K562 (cell line): ENCODE results near the gene USF2. TPM values are rescaled to one million over a fixed set of nuclear protein-coding genes. Genes with fewer than 3 reads are reported as not detected.

Experiments
- CXXC5 ChIP-seq: fragments of 250-450 bp; sonication (Bioruptor Pico); IDR thresholded peaks from 2 replicates; pipeline ENCODE4 v1.8.0; 2022; ENCODE audit warnings: inconsistent platforms, mild to moderate bottlenecking, moderate library complexity
- DNMT1 ChIP-seq: fragments of 450-650 bp; IDR thresholded peaks from 2 replicates; pipeline ENCODE4 v1.6.1; 2016; ENCODE audit warnings: antibody characterized with exemption, mild to moderate bottlenecking
- HDAC8 ChIP-seq: fragments of 450-650 bp; IDR thresholded peaks from 2 replicates; pipeline ENCODE4 v1.6.1; 2016; ENCODE audit warnings: mild to moderate bottlenecking, missing genetic modification characterization, moderate library complexity, missing compliant biosample characterization
- HDGF ChIP-seq: fragments of 450-650 bp; IDR thresholded peaks from 2 replicates; pipeline ENCODE4 v1.6.1; 2016
- KDM4B ChIP-seq, 2 experiments: fragments of 450-650 bp in 1 of 2; sonication (generic) in 1 of 2; IDR thresholded peaks; 2 replicates each; pipeline ENCODE4 v1.6.1; 2016 to 2017; ENCODE audit warnings: borderline replicate concordance in 2 of 2, antibody characterized with exemption in 1 of 2, low read depth in 1 of 2, mild to moderate bottlenecking in 1 of 2
- NFATC3 ChIP-seq: fragments of 450-650 bp; IDR thresholded peaks from 2 replicates; pipeline ENCODE4 v1.6.1; 2017; ENCODE audit warnings: mild to moderate bottlenecking
- NONO ChIP-seq, 2 experiments: fragments of 200-400 bp in 1 of 2; fragments of 450-650 bp in 1 of 2; formaldehyde crosslinking in 1 of 2; IDR thresholded peaks; 2 replicates each; pipeline ENCODE4 v1.6.1; 2017; ENCODE audit warnings: low read depth in 2 of 2, mild to moderate bottlenecking in 2 of 2, moderate library complexity in 2 of 2, low read length in 1 of 2
- NR2C2 ChIP-seq, 2 experiments: fragments of 200-800 bp in 1 of 2; sonication (Bioruptor generic) in 1 of 2; sonication (generic) in 1 of 2; formaldehyde crosslinking in 1 of 2; IDR thresholded peaks; 2 replicates each; pipeline versions ENCODE4 v1.6.1 to v1.8.0; 2016 to 2022; ENCODE audit warnings: mild to moderate bottlenecking in 1 of 2, missing compliant biosample characterization in 1 of 2, missing genetic modification characterization in 1 of 2, missing genetic modification reagents in 1 of 2
- PHB ChIP-seq: fragments of 250-450 bp; sonication (Bioruptor Pico); IDR thresholded peaks from 2 replicates; pipeline ENCODE4 v1.5.0; 2021
- POLR2G ChIP-seq: fragments of 200-400 bp; formaldehyde crosslinking; IDR thresholded peaks from 2 replicates; pipeline ENCODE4 v1.6.1; 2017; ENCODE audit warnings: low read depth, mild to moderate bottlenecking, antibody characterized with exemption, low read length, moderate library complexity
- SMAD4 ChIP-seq: fragments of 250-450 bp; sonication (Bioruptor Pico); conservative IDR thresholded peaks from 2 replicates; pipeline ENCODE4 v1.8.0; 2021; ENCODE audit warnings: inconsistent platforms, mild to moderate bottlenecking, moderate library complexity
- TARDBP ChIP-seq: fragments of 450-650 bp; IDR thresholded peaks from 2 replicates; pipeline ENCODE4 v1.6.1; 2016
- TBL1XR1 ChIP-seq, 2 experiments: IDR thresholded peaks; 2 replicates each; pipeline ENCODE4 v1.6.1; 2012; ENCODE audit warnings: improper control_type of control experiment in 2 of 2, low read length in 2 of 2, mild to moderate bottlenecking in 1 of 2
- ZNF175 ChIP-seq: fragments of 200-800 bp; sonication (Bioruptor generic); IDR thresholded peaks from 2 replicates; pipeline ENCODE4 v1.6.1; 2016; ENCODE audit warnings: low read depth, mild to moderate bottlenecking, missing genetic modification characterization, missing compliant biosample characterization
- ZNF280A ChIP-seq: fragments of 450-650 bp; IDR thresholded peaks from 2 replicates; pipeline ENCODE4 v1.6.1; 2018; ENCODE audit warnings: mild to moderate bottlenecking, low read depth; ENCODE audit not compliant: partially characterized antibody
- ZNF354B ChIP-seq: fragments of 250-450 bp; sonication (Bioruptor Pico); IDR thresholded peaks from 2 replicates; pipeline ENCODE4 v1.4.0; 2020
- polyA plus RNA-seq, 8 experiments: library from polyadenylated mRNA; depleted of rRNA in 4 of 8; stranded (reverse) in 5 of 8; unstranded in 3 of 8; fragments of >200 nt; fragmentation: Nextera tagmentation in 2 of 8; fragmentation: Illumina TruSeq in 1 of 8; extraction: Ambion mirVana in 2 of 8; extraction: Trizol in 1 of 8; gene quantifications; 2 replicates each; pipeline versions ENCODE4 v1.2.1 to v1.2.3, GENCODE V29; 2011 to 2014; ENCODE audit warnings: inconsistent platforms in 1 of 8, missing spikeins in 1 of 8
- total RNA-seq, 7 experiments: library from RNA; depleted of rRNA in 6 of 7; stranded (reverse); fragments of >200 nt in 6 of 7; fragmentation: Illumina TruSeq in 2 of 7; extraction: Trizol in 2 of 7; gene quantifications; 2 replicates each; pipeline versions ENCODE4 v1.2.1 to v1.2.3, GENCODE V29; 2011 to 2021; ENCODE audit warnings: low replicate concordance in 1 of 7
- TF ChIP-seq, protein P1 (sequence below), 2 experiments: fragments of 450-650 bp; formaldehyde crosslinking in 1 of 2; IDR thresholded peaks; 2 replicates each; pipeline versions ENCODE4 v1.4.0 to v1.6.1; 2014 to 2020; ENCODE audit warnings: mild to moderate bottlenecking in 2 of 2, borderline replicate concordance in 1 of 2, low read depth in 1 of 2

The USF2 gene
- total and polyA plus RNA-seq, 9 of the 15 experiments (the other 6 are each of a cell fraction or from before 2014, with no cell fraction given), result 0.27 to 93.7 (median 58.4) TPM

GRCh38 chr19:35268536-35269437, at the start of gene USF2 (continued):
- TF ChIP-seq NFATC3 (no peak), HDAC8 (tag) (no peak), NONO (IDR thresholded peaks at IDR 0.05; ENCODE audit: low read depth in 2 of 2, low read length in 1 of 2) (0 out of 4 replicates have a peak, but pooled peaks of 1 of the 2 experiments have one; percentile 22), DNMT1 (no peak), HDGF (no peak), POLR2G (peak; percentile 68), ZNF354B (CRISPR knock-in tag) (no peak), PHB (CRISPR knock-in tag) (no peak), KDM4B (IDR thresholded peaks at IDR 0.05; ENCODE audit: borderline replicate concordance in 2 of 2, low read depth in 1 of 2) (peak in 1 of 2 experiments; percentile 62; a peak in 1 of 4 replicates), TBL1XR1 (IDR thresholded peaks at IDR 0.05; ENCODE audit: low read length in 2 of 2) (no peak), NR2C2 (CRISPR knock-in tag; IDR thresholded peaks at IDR 0.05) (no peak), NR2C2 (tag; IDR thresholded peaks at IDR 0.05) (0 out of 2 replicates have a peak, but pooled peaks have one; percentile 23), CXXC5 (peak; percentile 4), ZNF175 (CRISPR knock-in tag) (peak; percentile 10; the same call in 1 of the 2 replicates), ZNF280A (no peak), SMAD4 (CRISPR knock-in tag) (peak; percentile 57), TARDBP (no peak)
- TF ChIP-seq, protein P1, sequence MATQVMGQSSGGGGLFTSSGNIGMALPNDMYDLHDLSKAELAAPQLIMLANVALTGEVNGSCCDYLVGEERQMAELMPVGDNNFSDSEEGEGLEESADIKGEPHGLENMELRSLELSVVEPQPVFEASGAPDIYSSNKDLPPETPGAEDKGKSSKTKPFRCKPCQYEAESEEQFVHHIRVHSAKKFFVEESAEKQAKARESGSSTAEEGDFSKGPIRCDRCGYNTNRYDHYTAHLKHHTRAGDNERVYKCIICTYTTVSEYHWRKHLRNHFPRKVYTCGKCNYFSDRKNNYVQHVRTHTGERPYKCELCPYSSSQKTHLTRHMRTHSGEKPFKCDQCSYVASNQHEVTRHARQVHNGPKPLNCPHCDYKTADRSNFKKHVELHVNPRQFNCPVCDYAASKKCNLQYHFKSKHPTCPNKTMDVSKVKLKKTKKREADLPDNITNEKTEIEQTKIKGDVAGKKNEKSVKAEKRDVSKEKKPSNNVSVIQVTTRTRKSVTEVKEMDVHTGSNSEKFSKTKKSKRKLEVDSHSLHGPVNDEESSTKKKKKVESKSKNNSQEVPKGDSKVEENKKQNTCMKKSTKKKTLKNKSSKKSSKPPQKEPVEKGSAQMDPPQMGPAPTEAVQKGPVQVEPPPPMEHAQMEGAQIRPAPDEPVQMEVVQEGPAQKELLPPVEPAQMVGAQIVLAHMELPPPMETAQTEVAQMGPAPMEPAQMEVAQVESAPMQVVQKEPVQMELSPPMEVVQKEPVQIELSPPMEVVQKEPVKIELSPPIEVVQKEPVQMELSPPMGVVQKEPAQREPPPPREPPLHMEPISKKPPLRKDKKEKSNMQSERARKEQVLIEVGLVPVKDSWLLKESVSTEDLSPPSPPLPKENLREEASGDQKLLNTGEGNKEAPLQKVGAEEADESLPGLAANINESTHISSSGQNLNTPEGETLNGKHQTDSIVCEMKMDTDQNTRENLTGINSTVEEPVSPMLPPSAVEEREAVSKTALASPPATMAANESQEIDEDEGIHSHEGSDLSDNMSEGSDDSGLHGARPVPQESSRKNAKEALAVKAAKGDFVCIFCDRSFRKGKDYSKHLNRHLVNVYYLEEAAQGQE (IDR thresholded peaks at IDR 0.05; ENCODE audit: borderline replicate concordance), result no peak
- TF ChIP-seq, protein P1 (CRISPR knock-in tag; IDR thresholded peaks at IDR 0.05; ENCODE audit: low read depth), result no peak
